ENCODE data around the gene RAB11FIP4. TPM values are rescaled to one million over a fixed set of nuclear protein-coding genes. Genes with fewer than 3 reads are reported as not detected.

The RAB11FIP4 gene
- total and polyA plus RNA-seq, 2 experiments from 2014 or later, result 8.8 to 23.4 TPM

DNA sequence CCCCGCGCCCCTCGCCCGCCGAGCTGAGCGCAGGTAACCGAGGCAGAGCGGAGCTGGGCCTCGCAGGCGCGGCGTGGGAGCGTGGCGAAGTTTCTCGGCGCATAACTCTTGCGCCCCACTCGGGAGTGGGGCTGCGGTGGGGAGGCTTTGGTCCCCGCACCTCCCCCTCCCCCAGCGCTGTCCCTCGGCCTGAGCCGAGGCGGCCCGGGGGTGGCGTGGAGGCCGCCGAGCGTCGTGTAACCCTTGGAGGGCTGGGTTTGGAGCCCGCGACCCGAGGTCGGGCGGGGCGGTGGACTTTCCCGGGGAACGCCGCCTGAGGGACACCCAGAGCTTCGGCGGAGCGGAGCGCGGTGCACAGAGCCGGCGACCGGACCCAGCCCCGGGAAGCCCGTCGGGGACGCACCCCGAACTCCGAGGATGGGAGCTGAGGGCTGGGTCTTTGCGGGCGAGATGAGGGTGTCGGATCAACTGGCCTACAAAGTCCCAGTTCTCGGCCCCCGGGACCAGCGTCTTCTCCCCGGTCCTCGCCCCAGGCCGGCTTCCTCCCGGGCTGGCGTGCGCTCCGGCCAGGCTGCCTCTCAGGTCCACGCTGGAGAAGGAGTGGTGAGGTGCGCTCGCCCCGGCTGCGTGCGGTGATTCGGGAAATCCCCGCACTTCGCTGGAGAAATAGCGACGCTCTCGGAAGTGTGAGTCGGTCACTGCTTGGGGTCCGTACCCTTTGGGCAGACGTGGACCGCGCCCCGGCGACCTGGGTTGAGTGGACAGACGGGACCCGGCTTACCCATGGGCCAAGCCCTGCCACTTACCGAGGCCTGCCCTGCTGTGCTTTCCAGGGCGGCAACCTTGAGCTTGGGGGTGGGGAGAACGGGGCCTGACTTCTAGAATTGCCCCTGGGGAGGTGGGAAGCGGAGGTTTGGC, 168.4 kb downstream of the RAB11FIP4 start:
- Histone ChIP-seq H3K4me3 (peak overlapping the region; percentile 55), H3K36me3 (no peaks in the 10 kb centered on the region), H3K9me3 (ENCODE audit: low read depth) (no peaks in the 10 kb centered on the region), H3K4me1 (ENCODE audit: low read depth) (no peaks in the 10 kb centered on the region), H3K27ac (no peak overlapping the region), H3K27me3 (peaks cover 57% of the 10 kb centered on the region)
- DNase-seq (ENCODE audit: low read depth in 1 of 2, low spot score in 1 of 2), result no peak
- TF ChIP-seq, protein P1, sequence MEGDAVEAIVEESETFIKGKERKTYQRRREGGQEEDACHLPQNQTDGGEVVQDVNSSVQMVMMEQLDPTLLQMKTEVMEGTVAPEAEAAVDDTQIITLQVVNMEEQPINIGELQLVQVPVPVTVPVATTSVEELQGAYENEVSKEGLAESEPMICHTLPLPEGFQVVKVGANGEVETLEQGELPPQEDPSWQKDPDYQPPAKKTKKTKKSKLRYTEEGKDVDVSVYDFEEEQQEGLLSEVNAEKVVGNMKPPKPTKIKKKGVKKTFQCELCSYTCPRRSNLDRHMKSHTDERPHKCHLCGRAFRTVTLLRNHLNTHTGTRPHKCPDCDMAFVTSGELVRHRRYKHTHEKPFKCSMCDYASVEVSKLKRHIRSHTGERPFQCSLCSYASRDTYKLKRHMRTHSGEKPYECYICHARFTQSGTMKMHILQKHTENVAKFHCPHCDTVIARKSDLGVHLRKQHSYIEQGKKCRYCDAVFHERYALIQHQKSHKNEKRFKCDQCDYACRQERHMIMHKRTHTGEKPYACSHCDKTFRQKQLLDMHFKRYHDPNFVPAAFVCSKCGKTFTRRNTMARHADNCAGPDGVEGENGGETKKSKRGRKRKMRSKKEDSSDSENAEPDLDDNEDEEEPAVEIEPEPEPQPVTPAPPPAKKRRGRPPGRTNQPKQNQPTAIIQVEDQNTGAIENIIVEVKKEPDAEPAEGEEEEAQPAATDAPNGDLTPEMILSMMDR (IDR thresholded peaks at IDR 0.05; ENCODE audit: low read depth, low read length), result no peak

DNA sequence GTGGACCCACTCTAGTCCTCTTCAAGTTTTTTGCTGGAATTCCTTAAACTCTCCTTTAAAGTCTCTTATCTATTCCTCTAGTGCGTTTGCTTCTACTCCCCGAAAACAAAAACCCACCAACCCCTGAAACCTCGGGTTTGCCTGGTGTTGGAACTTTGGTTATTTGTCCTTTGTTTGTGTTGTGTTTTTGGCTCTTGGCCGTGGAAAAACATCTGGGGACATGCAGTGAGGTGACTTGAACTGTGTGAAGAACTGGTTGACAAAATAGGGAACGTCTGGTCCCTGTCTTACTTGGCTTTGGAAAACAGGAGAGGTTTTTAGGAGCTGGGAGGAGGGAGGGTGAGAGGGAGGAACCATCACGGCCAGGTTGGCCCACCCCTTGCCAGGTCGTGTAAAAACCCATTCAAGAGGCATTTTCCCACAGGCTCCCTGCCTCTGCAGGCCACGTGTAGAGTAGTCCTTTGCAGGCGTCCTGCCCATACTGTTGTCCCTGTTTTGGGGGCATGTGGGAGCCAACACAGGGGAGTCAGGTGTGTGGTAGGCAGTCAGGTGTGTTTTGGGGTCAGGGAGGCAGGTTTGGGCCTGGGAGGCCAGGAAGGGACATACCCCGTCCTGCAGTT, 169.3 kb downstream of the RAB11FIP4 start:
- DNase-seq (ENCODE audit: low read depth in 1 of 2, low spot score in 1 of 2), result no peak
- Histone ChIP-seq H3K27me3 (peaks cover 54% of the 10 kb centered on the region), H3K4me3 (no peak overlapping the region), H3K36me3 (no peaks in the 10 kb centered on the region), H3K4me1 (ENCODE audit: low read depth) (no peaks in the 10 kb centered on the region), H3K27ac (no peak overlapping the region), H3K9me3 (ENCODE audit: low read depth) (no peaks in the 10 kb centered on the region)
- TF ChIP-seq, protein P1 (IDR thresholded peaks at IDR 0.05; ENCODE audit: low read depth, low read length), result no peak

DNA sequence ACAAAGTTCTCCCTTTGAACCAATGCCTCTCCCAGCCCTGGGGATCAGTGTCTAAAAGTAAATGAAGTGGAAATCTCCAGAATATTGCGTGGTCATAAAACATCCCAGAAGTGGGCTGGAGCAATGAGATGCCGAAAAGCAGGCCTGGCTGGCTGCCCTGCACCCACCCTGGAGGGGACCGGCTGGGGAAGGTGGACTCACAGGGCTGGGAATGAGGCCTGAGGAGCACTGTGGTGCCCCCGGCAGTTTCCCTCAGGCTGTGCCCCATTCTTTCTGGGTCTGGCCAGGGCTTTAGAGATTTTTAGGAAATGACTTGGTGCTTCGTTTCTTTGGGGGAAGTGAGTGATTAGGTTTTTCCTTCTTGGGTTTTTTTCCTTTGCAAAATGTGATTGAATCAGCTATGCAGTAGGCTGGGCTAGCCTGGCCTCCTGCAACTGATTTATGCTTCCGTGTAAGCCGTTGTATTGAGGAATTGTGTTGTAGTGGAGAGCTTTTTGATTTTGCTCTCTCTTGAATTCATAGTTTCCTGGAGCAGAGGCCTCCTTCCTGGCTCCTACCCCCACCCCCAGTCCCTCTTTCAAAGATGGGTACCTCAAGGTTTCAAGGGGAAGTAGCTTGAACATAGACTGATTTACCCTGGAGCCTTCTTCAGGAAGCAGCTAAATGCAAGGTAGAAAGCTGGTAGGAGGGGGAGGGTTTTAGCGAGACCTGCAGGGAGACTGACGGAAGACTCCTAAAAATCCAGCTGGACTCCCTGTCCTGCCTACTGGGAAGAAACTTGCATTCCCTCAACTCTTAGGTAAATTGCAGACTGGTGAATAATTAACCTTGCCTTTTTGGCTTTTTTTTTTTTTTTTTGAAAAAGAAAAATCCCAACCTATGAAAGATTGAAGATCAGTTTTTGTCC, 170.2 kb downstream of the RAB11FIP4 start:
- TF ChIP-seq, protein P1 (IDR thresholded peaks at IDR 0.05; ENCODE audit: low read depth, low read length), result no peak
- Histone ChIP-seq H3K27ac (no peak overlapping the region), H3K27me3 (peaks cover 50% of the 10 kb centered on the region), H3K4me3 (no peak overlapping the region), H3K36me3 (no peaks in the 10 kb centered on the region), H3K4me1 (ENCODE audit: low read depth) (no peaks in the 10 kb centered on the region), H3K9me3 (ENCODE audit: low read depth) (no peaks in the 10 kb centered on the region)
- DNase-seq (ENCODE audit: low read depth in 1 of 2, low spot score in 1 of 2), result no peak

DNA sequence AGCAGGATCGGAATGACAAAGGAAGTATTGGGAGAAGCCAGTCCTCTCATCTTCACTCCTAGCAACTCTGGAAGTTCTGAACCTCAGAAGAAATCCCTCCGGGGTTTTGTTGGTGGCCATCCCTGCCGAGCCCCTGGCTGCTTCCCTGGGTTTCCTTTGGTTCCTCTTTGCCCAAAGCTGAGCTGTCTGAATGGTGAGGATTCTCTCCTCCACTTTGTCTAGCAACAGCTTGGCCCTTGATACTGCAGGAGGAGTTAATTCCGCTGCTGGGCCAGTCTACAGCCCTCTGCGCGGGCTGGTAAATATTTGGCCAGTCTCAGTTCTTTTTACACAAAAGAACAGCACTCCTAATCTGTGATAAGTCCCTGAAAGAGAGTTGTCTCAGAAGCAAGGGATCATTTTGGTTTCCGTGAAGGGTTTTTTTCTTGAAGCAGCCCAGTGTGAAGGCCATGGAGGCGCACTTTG, 170.9 kb downstream of the RAB11FIP4 start:
- Histone ChIP-seq H3K4me3 (no peak overlapping the region), H3K36me3 (no peaks in the 10 kb centered on the region), H3K9me3 (ENCODE audit: low read depth) (no peaks in the 10 kb centered on the region), H3K4me1 (ENCODE audit: low read depth) (no peaks in the 10 kb centered on the region), H3K27me3 (peaks cover 47% of the 10 kb centered on the region), H3K27ac (no peak overlapping the region)
- no peak for DNase-seq (ENCODE audit: low read depth in 1 of 2, low spot score in 1 of 2)
- TF ChIP-seq, protein P1 (IDR thresholded peaks at IDR 0.05; ENCODE audit: low read depth, low read length), result no peak

DNA sequence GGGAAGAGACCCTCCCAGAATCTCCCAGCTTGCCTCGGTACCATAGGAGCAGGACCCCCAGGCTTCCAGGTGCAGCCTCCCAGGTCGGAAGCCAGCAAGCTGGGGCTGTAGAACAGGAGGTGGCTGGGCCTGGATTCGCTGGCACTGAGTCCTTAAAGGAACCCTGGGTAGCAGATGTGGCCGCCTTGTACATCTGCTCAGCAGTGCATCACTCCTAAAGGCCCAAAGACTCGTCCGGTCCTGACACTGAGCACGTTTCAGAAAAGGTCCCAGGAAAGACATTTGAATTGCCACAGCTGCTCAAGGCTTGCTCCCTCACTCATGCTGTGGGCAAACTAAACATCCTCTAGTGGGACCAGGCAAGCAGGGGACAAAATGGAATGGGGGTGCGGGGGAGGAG, 172.8 kb downstream of the RAB11FIP4 start:
- peaks cover 33% of the 10 kb centered on the region for H3K27me3 ChIP-seq
- H3K9me3 ChIP-seq (ENCODE audit: low read depth), result no peaks in the 10 kb centered on the region
- no peak for DNase-seq (ENCODE audit: low read depth in 1 of 2, low spot score in 1 of 2)
- H3K4me1 ChIP-seq (ENCODE audit: low read depth), result no peaks in the 10 kb centered on the region
- no peak overlapping the region for H3K27ac ChIP-seq
- H3K4me3 ChIP-seq, result no peak overlapping the region
- TF ChIP-seq, protein P1 (IDR thresholded peaks at IDR 0.05; ENCODE audit: low read depth, low read length), result no peak
- H3K36me3 ChIP-seq, result no peaks in the 10 kb centered on the region

Data from cardiac muscle cell (in vitro differentiated cells and primary cell).